VCaP (cell line): ENCODE data around the gene SPRR2F.

Experiments
- H3K27ac ChIP-seq: fragments of 450-650 bp; 2 replicates; pipeline ENCODE4 v1.5.1; 2017
- TF ChIP-seq, protein P1 (sequence below): fragments of 450-650 bp; conservative IDR thresholded peaks from 2 replicates; pipeline ENCODE4 v1.5.1; 2017; ENCODE audit warnings: mild to moderate bottlenecking, moderate library complexity

Gene SPRR2F, protein sequence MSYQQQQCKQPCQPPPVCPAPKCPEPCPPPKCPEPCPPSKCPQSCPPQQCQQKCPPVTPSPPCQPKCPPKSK

DNA sequence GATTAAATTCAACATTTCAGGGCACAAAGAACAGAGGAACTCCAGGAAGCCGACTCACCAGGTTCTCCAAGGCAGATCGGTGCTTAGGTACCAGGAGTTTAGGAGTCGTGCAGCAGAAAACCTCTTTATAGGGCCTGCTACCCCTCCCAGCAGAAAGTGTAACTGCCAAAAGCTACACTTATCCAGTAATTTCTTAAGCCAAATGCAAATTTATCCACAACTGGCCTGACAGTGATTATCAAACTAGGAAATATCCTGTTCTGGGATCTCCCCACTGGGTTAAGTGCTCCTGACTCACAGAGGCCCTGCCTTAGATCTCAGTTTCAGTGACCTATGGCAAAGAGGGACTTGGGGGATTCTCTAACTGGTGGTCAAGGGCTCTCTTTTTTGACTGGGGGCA, at the start of gene SPRR2F:
SPRR2F (minus strand) TSS at position 101 of the 400 bp plus-strand sequence. CDS start 783 bp downstream, outside the sequence.
- H3K27ac ChIP-seq = no peak within 1 kb of the TSS
- TF ChIP-seq, protein P1, sequence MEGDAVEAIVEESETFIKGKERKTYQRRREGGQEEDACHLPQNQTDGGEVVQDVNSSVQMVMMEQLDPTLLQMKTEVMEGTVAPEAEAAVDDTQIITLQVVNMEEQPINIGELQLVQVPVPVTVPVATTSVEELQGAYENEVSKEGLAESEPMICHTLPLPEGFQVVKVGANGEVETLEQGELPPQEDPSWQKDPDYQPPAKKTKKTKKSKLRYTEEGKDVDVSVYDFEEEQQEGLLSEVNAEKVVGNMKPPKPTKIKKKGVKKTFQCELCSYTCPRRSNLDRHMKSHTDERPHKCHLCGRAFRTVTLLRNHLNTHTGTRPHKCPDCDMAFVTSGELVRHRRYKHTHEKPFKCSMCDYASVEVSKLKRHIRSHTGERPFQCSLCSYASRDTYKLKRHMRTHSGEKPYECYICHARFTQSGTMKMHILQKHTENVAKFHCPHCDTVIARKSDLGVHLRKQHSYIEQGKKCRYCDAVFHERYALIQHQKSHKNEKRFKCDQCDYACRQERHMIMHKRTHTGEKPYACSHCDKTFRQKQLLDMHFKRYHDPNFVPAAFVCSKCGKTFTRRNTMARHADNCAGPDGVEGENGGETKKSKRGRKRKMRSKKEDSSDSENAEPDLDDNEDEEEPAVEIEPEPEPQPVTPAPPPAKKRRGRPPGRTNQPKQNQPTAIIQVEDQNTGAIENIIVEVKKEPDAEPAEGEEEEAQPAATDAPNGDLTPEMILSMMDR = no peak

DNA sequence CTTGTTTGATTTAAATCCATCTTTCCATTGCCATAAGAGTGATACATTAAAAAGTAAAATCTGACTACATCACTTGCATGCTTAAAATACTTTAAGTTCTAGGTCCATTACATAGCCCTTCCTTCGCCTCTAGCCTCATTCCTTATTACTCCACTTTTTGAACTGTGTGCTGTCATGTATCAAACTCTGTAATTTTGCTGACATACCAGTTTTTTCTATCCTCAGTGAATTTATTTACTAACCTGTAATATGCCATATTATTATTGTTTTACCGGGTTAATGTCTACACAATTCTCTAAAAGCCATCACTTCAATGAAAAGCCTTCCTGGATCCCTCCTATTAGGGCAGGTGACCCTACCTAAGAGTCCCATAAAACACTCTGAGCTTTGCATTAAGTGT, 42.2 kb upstream of the SPRR2F start:
- no peak overlapping the region for H3K27ac ChIP-seq
- TF ChIP-seq, protein P1 = no peak

DNA sequence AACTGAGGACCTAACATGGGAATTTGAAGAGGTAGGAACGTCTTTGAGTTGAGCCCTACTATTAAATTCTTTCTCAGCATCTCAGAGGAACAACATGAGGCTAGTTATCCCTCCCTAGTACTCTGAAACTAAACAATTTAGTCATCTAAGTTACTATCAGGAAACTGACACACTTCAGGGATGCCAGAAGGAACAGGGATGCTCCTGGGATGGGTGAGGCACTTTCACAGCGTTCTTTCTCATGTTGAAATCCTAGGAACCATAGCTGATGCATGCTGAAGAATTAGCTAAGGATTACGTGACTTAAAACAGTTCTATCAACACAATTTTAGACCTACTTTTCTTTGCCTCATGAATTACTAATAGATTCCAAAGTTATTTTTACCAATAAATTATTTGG, 39.2 kb upstream of the SPRR2F start:
- no peak overlapping the region for H3K27ac ChIP-seq
- TF ChIP-seq, protein P1 = no peak

DNA sequence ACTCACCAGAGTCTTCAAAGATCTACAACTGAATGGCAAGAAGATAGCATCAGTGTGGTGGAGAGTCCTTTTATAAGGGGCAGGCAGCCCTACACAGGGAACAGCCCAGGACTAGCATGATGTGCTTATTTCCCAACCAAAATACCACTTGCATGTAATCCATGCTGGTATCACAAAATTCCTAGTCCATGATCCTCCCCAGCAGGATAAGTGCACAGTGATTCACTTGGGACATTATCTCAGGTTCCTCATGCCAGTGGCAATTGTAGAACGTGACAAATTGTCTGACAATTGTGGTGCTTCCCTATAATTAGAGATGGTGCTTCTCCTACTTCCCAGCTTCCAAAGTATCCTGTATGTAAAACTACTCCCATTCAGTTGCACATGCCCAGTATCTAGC, 37.5 kb upstream of the SPRR2F start, which contains the start of gene SPRR2G:
SPRR2G (minus strand) TSS at position 45 of the 400 bp plus-strand sequence. CDS start 780 bp downstream, outside the sequence.
- TF ChIP-seq, protein P1 = no peak

DNA sequence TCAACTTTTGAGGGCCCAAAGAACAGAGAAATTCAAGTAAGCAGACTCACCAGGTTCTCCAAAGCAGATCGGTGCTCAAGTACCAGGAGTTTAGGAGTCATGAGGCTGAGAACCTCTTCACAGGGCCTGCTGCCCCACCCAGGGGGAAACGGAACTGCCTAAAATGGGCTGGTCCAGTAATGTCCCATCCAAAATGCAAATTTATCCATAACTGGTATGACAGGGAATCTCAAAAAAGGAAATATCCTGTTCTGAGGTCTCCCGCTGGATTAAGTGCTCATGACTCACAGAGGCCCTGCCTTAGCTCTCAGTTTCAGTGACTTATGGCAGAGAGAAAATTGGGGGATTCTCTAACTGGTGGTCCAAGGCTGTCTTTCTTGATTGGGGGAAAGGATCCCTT, 28.1 kb upstream of the SPRR2F start:
- TF ChIP-seq, protein P1 = no peak
- no peak overlapping the region for H3K27ac ChIP-seq

More for the DNA sequence above, 37.5 kb upstream of the SPRR2F start, which contains the start of gene SPRR2G:
- H3K27ac ChIP-seq = peak within 1 kb of the TSS; percentile 63

DNA sequence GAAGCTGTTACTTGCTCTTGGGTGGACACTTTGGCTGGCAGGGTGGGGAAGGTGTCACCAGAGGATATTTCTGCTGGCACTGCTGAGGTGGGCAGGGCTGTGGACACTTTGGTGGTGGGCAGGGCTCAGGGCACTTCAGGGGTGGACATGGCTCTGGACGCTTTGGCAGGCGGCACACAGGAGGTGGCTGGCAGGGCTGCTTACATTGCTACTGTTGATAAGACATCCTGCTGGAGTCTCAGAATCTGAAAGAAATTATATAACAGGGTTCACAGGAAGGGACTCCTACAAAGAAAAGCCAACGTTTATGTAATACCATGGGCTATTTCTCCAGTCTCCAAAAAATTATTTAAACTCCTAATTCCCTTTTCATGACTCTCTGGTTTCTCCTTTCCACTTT, 27.2 kb upstream of the SPRR2F start:
- H3K27ac ChIP-seq = no peak overlapping the region
- TF ChIP-seq, protein P1 = no peak

DNA sequence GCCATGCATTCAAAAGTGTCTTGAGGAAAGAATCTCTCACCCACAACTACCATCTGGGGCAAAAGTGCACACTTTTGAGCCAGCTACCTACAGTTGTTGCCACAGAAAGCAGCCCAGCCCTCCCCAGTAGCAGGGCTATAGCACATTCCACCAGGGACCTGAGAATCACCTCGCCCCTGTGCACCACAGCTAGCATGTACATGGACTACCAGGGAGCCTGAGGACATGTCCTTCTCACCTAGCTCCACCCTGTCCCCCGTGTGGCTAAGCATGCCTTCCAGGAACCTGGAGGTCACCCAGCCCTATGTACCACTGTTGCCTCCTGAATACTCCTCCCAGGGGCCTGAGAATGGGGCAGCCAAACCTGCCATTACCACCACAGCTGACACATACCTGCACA, 20.4 kb upstream of the SPRR2F start:
- no peak overlapping the region for H3K27ac ChIP-seq
- TF ChIP-seq, protein P1 = no peak
